GM08714 (cell line): ENCODE measurements around the gene GIGYF2.
A peak's percentile ranks its signal among the peaks of the same experiment; 100 is the strongest.

Source experiments
- H3K4me3 ChIP-seq: fragments of 200-500 bp; sonication (Bioruptor generic); 2 replicates; pipeline ENCODE4 v1.5.1; 2014; ENCODE audit warnings: mild to moderate bottlenecking, low read length, inconsistent platforms
- ZNF274 ChIP-seq: IDR thresholded peaks from 2 replicates; pipeline ENCODE4 v1.6.1; 2012; ENCODE audit warnings: mild to moderate bottlenecking, low read depth, low read length

The GIGYF2 gene

GRCh38 chr2:232697059-232697806 is at the start of gene GIGYF2:
TSS of gene GIGYF2 (plus strand) at chr2:232697331. CDS start at chr2:232735198, 37,867 bp downstream.
- no peak for TF ChIP-seq ZNF274

DNA sequence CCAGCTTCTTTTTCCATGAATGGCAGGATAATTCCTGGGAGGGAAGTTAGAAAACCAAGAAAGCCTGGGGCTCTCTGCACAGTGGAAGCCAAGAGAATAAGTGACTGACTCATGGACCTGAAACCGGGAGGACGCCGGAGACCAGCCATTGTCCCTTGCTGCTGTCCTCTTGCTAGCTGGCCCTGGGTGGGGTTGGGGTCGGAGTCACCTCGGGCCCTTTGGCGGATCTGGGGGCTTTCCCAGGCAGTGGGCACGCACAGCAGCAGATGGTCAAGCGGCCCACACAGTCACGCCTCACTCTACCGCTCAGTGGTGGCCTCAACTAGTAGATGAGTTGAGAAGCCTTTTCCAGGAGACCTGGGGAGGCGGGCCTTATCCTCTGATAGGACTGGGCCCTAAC is 48.1 kb upstream of the GIGYF2 start:
- no peak for TF ChIP-seq ZNF274
- H3K4me3 ChIP-seq, result no peak overlapping the region

More at GRCh38 chr2:232697059-232697806, at the start of gene GIGYF2:
- H3K4me3 ChIP-seq, result peak within 1 kb of the TSS; percentile 82

DNA sequence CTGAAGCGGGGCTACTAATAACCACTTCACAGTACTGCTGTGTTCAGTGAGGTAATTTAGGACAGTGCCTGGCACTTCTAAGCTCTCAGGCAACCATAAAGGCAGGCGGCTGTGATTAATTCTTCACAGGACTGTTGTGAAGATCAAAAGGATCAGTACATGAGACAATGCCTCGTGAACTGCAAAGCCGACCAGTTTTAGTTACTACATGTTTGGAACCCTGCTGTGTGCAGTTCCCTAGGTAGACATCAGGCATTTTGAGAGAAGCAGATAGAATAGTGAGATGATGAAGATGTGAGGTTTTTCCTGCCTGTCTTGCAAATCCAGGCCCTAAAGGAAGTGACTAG is 44.7 kb upstream of the GIGYF2 start:
- H3K4me3 ChIP-seq, result no peak overlapping the region
- no peak for TF ChIP-seq ZNF274

DNA sequence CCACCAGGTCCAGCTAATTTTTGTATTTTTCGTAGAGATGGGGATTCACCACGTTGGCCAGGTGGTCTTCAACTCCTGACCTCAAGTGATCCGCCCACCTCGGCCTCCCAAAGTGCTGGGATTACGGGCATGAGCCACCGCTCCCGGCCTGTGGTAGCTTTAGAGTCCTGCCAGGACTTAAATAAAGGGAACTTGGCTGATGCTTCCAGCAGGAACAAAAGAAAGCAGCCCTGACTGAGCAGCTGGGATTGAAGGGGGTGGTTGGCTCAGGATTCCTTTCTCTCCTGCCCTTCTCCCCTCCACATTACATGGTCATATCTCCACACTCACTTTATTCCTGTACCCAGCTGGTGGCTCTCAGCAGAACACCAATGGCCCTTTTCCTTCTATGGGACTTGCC is 43.7 kb upstream of the GIGYF2 start:
- no peak overlapping the region for H3K4me3 ChIP-seq
- no peak for TF ChIP-seq ZNF274

DNA sequence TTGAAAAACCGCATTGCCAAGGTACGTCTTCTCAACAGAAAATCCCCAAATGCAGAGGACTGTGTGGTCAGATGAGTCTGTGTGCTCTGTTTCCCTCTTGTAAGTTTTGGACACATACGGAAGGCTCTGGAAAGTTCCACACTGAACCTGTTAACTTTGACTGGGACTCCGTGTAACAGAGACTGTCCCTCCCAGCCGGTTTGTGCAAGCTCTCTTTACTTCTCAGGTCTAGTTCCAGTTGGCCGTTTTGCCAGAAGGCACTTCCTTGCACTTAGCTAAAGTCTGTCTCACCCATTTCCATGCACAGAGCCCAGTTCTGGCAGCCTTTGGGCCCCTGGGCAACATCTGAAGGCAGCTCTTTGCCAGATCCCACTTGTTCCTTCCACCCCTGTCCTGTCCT is 41.7 kb upstream of the GIGYF2 start:
- H3K4me3 ChIP-seq, result no peak overlapping the region
- TF ChIP-seq ZNF274, result no peak

GRCh38 chr2:232658217-232658785 is 38.8 kb upstream of the GIGYF2 start:
- no peak overlapping the region for H3K4me3 ChIP-seq
- TF ChIP-seq ZNF274, result no peak

- no peak overlapping the region for H3K4me3 ChIP-seq
- no peak for TF ChIP-seq ZNF274
These were observed 37.8 kb upstream of the GIGYF2 start for GRCh38 chr2:232659359-232659758.

DNA sequence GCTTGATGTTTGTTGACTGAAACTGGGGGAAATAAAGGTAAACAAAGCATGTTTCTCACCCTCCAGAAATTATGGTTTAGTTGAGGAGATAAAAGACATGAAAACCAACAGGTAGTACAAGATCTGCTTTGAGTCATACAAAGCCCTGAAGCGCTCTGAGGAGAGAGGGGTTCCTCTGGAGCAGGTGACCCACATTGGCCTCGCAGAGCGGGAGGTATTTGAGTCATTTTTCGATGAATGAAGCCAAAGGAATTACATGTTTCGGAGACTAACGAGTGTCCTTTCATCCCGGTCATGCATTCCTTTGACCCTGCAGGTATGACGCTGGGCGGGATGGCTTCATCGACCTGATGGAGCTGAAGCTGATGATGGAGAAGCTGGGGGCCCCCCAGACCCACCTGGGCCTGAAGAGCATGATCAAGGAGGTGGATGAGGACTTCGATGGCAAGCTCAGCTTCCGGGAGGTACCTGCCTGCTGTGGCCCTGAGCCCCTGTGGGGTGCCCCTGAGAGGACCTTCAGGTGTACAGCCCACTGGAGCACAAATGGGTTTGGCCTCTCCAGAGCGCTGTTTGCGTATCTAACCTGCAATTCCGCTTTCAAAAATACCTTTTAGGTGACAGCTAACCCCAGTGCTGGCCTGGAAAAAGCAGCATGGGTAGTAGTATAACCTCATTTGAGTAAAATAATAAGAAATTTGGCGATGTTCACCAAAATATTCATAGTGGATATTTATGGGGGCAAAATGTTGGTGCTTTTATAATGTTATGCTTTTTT is 34.5 kb upstream of the GIGYF2 start:
- no peak overlapping the region for H3K4me3 ChIP-seq
- TF ChIP-seq ZNF274, result no peak

DNA sequence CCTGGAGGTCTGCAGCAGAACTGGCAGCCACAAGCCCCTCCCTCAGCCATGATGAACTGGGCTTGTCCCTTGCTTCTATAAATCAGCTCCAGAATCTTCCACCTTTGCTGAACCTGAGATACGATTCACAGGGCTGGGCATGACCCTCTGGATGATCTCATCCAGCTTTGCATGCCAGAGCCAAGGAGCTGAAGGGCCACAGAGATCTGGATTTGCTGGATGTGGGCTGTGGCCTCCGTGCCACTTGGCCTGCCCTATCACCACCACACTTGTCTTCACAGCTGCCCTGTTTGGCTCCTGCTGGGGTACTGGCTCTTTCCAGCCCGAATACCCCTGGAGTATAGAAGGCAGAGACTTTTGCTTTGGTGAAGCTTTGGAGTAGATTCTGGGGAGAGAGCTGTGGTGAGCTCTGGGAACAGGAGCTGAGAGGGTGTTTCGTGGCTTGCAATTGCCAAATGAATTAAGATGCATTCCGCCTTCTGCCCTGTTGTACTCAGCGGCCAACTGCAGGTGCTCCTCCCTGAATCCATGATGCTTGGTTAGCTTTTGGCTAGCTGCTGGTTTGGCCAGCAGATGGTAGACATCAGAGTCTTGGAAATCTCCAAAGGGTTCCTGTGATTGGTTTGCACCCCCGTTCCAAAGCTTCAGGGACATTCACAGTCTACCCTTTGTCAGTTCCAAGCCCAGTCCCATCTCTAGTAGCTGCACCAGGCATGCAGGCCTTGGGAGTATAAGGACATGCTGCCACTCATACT is 30.9 kb upstream of the GIGYF2 start:
- H3K4me3 ChIP-seq, result no peak overlapping the region

GRCh38 chr2:232667989-232668583 is 29.0 kb upstream of the GIGYF2 start:
- no peak for TF ChIP-seq ZNF274
- no peak overlapping the region for H3K4me3 ChIP-seq

More for the DNA sequence above, 30.9 kb upstream of the GIGYF2 start:
- TF ChIP-seq ZNF274, result no peak

DNA sequence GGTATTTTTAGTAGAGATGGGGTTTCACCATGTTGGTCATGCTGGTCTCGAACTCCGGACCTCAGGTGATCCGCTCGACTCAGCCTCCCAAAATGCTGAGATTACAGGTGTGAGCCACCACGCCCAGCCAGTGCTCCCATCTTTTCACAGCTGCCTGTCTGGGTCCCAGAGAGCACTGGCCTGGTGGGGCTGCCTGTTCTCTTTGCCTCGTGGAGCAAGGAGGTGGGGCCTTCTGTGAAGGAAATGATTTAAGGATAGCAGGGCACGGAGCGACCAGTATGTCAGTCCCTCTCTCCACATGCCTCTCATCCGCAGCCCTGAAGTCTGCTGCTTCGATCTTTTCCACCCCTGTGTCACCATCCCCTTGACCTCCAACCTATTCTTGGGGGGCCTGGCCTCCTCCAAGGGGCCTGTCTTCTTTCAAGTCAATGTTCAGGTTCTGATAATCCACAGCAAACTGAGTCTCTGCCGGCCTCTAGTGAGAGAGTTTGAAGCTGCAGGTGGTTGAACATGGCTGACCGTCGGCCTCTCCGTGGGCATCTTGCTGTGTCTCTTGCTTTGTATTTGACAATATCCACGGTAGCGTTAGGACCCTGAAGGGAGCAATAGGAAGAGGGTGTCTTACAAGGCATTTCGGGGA is 28.2 kb upstream of the GIGYF2 start:
- no peak overlapping the region for H3K4me3 ChIP-seq
- TF ChIP-seq ZNF274, result no peak

DNA sequence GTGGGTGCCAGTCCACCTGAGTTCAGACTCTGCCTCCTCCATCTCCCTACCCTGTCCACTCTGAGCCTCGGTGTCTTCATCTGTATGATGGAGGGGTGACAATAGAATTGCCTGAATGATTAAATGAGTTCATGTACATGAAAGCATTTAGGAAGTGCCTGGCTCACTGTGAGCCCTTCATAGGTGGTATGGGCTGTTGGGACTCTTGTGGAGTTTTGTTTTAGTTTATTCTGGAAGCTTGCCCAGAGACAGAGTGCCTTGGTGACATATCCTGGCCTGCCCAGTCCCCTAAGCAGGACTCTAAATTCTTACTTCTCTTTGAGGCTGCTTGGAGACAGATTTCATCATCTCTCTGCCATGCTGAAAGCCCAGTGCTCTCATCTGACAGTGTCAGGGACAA is 24.5 kb upstream of the GIGYF2 start:
- H3K4me3 ChIP-seq, result no peak overlapping the region
- no peak for TF ChIP-seq ZNF274

- H3K4me3 ChIP-seq, result no peak overlapping the region
- TF ChIP-seq ZNF274, result no peak
These were observed 22.6 kb upstream of the GIGYF2 start for GRCh38 chr2:232674491-232674890.
